GM12865 (cell line): ENCODE measurements around the gene TP53BP2.
"Not testable (repeated sequence)": the region's sequence is repeated elsewhere in the genome, so short reads cannot be mapped to it uniquely, and the experiment has no call there.

Experiments used
- DNase-seq: peaks from one replicate; pipeline ENCODE4 v3.0.0; 2010; ENCODE audit warnings: low read depth
- H3K4me3 ChIP-seq: 2 replicates; pipeline ENCODE4 v1.5.1; 2011; ENCODE audit warnings: mild to moderate bottlenecking, low read depth, low read length, control low read depth
- CTCF ChIP-seq: IDR thresholded peaks from 2 replicates; pipeline ENCODE4 v1.5.1; 2011; ENCODE audit warnings: low read length, control low read depth, low read depth, inconsistent platforms; ENCODE audit not compliant: insufficient read depth; ENCODE audit errors: missing control alignments

The TP53BP2 gene

GRCh38 chr1:223845810-223846682, at the start of gene TP53BP2:
TSS of gene TP53BP2 (minus strand) at chr1:223845947. CDS start at chr1:223845680, 267 bp downstream.
- DNase-seq: peak; percentile 89
- TF ChIP-seq CTCF: peak; percentile 61

GRCh38 chr1:223890494-223890893, 44.7 kb upstream of the TP53BP2 start:
- DNase-seq, H3K4me3 ChIP-seq: not testable (repeated sequence)

More at GRCh38 chr1:223845810-223846682, at the start of gene TP53BP2:
- H3K4me3 ChIP-seq: peak within 1 kb of the TSS; percentile 83

- H3K4me3 ChIP-seq, DNase-seq: not testable (repeated sequence)
Observed at GRCh38 chr1:223889319-223889718, 43.6 kb upstream of the TP53BP2 start.

GRCh38 chr1:223887747-223888418, 42.1 kb upstream of the TP53BP2 start:
- DNase-seq: peak; percentile 44
- TF ChIP-seq CTCF: no peak
- no peak overlapping the region for H3K4me3 ChIP-seq

GRCh38 chr1:223886516-223886921, 40.8 kb upstream of the TP53BP2 start:
- TF ChIP-seq CTCF: no peak
- no peak overlapping the region for H3K4me3 ChIP-seq
- no peak for DNase-seq

GRCh38 chr1:223885614-223886013, 39.9 kb upstream of the TP53BP2 start:
- H3K4me3 ChIP-seq: no peak overlapping the region
- DNase-seq: no peak
- no peak for TF ChIP-seq CTCF

- H3K4me3 ChIP-seq: no peak overlapping the region
- no peak for TF ChIP-seq CTCF
- DNase-seq: no peak
Observed at GRCh38 chr1:223878598-223879325, 33.0 kb upstream of the TP53BP2 start.
